Mesothelial cell of epicardium (in vitro differentiated cells): ENCODE measurements around the gene SULT6B1. TPM values are rescaled to one million over a fixed set of nuclear protein-coding genes. Genes with fewer than 3 reads are reported as not detected.
"Not testable (repeated sequence)": the region's sequence is repeated elsewhere in the genome, so short reads cannot be mapped to it uniquely, and the experiment has no call there.

Experiments
- DNase-seq, 2 experiments: peaks; one replicate each; pipeline ENCODE4 v3.0.0; 2021; ENCODE audit warnings: low spot score in 2 of 2; ENCODE audit not compliant: unreplicated experiment in 2 of 2
- H3K27ac Mint-ChIP-seq: 2 replicates; pipeline ENCODE4 v1.8.0; 2021; ENCODE audit warnings: mixed read lengths
- H3K27me3 Mint-ChIP-seq: 2 replicates; pipeline ENCODE4 v1.8.0; 2021; ENCODE audit warnings: low read depth, mixed read lengths
- H3K36me3 Mint-ChIP-seq: 2 replicates; pipeline ENCODE4 v1.8.0; 2021; ENCODE audit warnings: mixed read lengths
- H3K4me1 Mint-ChIP-seq: 2 replicates; pipeline ENCODE4 v1.8.0; 2021; ENCODE audit warnings: mixed read lengths
- H3K4me3 Mint-ChIP-seq: 2 replicates; pipeline ENCODE4 v1.8.0; 2021; ENCODE audit warnings: mild to moderate bottlenecking, moderate library complexity, mixed read lengths
- H3K9me3 Mint-ChIP-seq: 2 replicates; pipeline ENCODE4 v1.8.0; 2021; ENCODE audit warnings: mixed read lengths
- CTCF ChIP-seq: fragments of 200-600 bp; sonication (generic); IDR thresholded peaks from one replicate; pipeline ENCODE4 v1.5.0; 2021; ENCODE audit warnings: antibody characterized with exemption; ENCODE audit not compliant: unreplicated experiment
- total RNA-seq: library from RNA; stranded (reverse); gene quantifications from 3 replicates; pipeline ENCODE4 v1.2.1, GENCODE V29; 2021

Gene SULT6B1
- total RNA-seq, 1 donor from 2014 or later, result not detected

DNA sequence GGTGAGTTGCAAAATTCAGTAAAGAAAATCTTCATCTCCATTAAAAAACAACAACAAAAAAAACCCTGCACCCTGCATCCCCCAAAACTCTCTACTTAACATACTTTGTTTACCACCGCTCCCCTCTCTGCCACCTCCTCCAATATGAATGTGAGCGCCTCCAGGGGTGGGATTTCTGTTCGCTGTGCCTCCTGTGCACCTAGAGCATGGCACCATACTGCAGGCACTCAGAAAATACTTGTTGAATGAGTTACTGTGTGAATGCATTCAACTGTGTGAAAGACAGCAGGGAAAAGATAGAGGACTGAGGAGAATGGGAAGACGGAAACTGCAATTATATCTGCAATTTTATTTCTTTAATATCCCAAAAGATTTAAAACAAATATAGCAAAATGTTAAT lies 38.4 kb upstream of the SULT6B1 start:
- Mint-ChIP-seq H3K9me3 (no peaks in the 10 kb centered on the region), H3K4me3 (no peak overlapping the region), H3K36me3 (peaks cover 19% of the 10 kb centered on the region), H3K27ac (no peak overlapping the region), H3K4me1 (peaks cover 17% of the 10 kb centered on the region), H3K27me3 (no peaks in the 10 kb centered on the region)
- DNase-seq, result no peak
- TF ChIP-seq CTCF, result no peak

GRCh38 chr2:37225129-37225528 lies 36.7 kb upstream of the SULT6B1 start:
- H3K4me1 Mint-ChIP-seq, result peaks cover 17% of the 10 kb centered on the region
- H3K27ac Mint-ChIP-seq, DNase-seq: not testable (repeated sequence)

DNA sequence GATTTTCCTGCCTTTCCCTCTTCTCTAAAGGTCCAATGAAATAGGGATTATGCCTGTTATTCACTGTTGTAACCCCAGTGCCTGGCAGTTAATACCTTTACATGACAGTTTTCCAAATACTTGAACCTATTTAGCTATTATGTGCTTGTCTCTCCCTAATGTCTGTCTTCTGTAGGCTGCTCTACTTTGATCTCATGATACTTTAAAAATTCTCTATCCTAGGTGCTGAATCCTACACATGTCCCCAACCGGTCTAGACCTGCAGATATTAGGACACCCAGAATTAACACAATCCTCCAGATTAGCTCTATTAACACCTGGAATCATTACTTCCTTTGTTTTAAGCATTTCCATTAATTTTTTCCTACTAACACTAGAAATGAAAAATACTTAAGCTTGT lies 35.6 kb upstream of the SULT6B1 start:
- H3K4me3 Mint-ChIP-seq, result no peak overlapping the region
- H3K9me3 Mint-ChIP-seq, result no peaks in the 10 kb centered on the region
- H3K27ac Mint-ChIP-seq, result no peak overlapping the region
- peaks cover 18% of the 10 kb centered on the region for H3K4me1 Mint-ChIP-seq
- peaks cover 24% of the 10 kb centered on the region for H3K36me3 Mint-ChIP-seq
- H3K27me3 Mint-ChIP-seq, result no peaks in the 10 kb centered on the region
- no peak for TF ChIP-seq CTCF
- DNase-seq, result no peak

More at GRCh38 chr2:37225129-37225528, 36.7 kb upstream of the SULT6B1 start:
- H3K9me3 Mint-ChIP-seq, H3K4me3 Mint-ChIP-seq, H3K27me3 Mint-ChIP-seq: not testable (repeated sequence)
- H3K36me3 Mint-ChIP-seq, result peaks cover 24% of the 10 kb centered on the region

- Mint-ChIP-seq H3K4me1 (peaks cover 21% of the 10 kb centered on the region), H3K9me3 (no peaks in the 10 kb centered on the region), H3K27ac (no peak overlapping the region), H3K36me3 (peaks cover 30% of the 10 kb centered on the region), H3K4me3 (no peak overlapping the region), H3K27me3 (no peaks in the 10 kb centered on the region)
- no peak for TF ChIP-seq CTCF
- DNase-seq, result no peak
These were observed 34.7 kb upstream of the SULT6B1 start for GRCh38 chr2:37223131-37223530.

- Mint-ChIP-seq H3K27me3 (no peaks in the 10 kb centered on the region), H3K4me3 (no peak overlapping the region), H3K4me1 (peaks cover 7% of the 10 kb centered on the region), H3K36me3 (peaks cover 29% of the 10 kb centered on the region), H3K9me3 (no peaks in the 10 kb centered on the region), H3K27ac (peak overlapping the region; percentile 79)
- no peak for DNase-seq
- TF ChIP-seq CTCF, result no peak
These were observed 30.6 kb upstream of the SULT6B1 start for GRCh38 chr2:37219046-37219445.

- Mint-ChIP-seq H3K4me3 (no peak overlapping the region), H3K27me3 (no peaks in the 10 kb centered on the region), H3K36me3 (peaks cover 33% of the 10 kb centered on the region), H3K4me1 (peaks cover 13% of the 10 kb centered on the region), H3K27ac (peak overlapping the region; percentile 28), H3K9me3 (no peaks in the 10 kb centered on the region)
- no peak for DNase-seq
- TF ChIP-seq CTCF, result no peak
These were observed 26.8 kb upstream of the SULT6B1 start for GRCh38 chr2:37215250-37215649.
